PFSK-1 (cell line): ENCODE data around the gene PRRC2B.

ENCODE experiments used
- FOXP2 ChIP-seq: optimal IDR thresholded peaks from 2 replicates; pipeline ENCODE3; 2011; ENCODE audit warnings: borderline replicate concordance, control low read depth, inconsistent platforms; ENCODE audit not compliant: insufficient read depth; ENCODE audit errors: extremely low read length, extremely low read depth
- POLR2AphosphoS5 ChIP-seq: IDR thresholded peaks from 2 replicates; pipeline ENCODE4 v1.6.1; 2012; ENCODE audit warnings: low read depth, mild to moderate bottlenecking, control low read depth, low read length, moderate library complexity
- REST ChIP-seq, 2 experiments: IDR thresholded peaks; 2 replicates each; pipeline versions ENCODE4 v1.6.1 to v1.8.0; 2011 to 2012; ENCODE audit warnings: low read depth in 2 of 2, low read length in 2 of 2, control low read depth in 1 of 2, inconsistent platforms in 1 of 2, mild to moderate bottlenecking in 1 of 2, moderate library complexity in 1 of 2; ENCODE audit not compliant: insufficient read depth in 1 of 2
- SIN3A ChIP-seq: IDR thresholded peaks from 2 replicates; pipeline ENCODE4 v1.6.1; 2012; ENCODE audit warnings: mild to moderate bottlenecking, low read length, moderate library complexity, borderline replicate concordance; ENCODE audit not compliant: insufficient read depth
- TAF1 ChIP-seq: IDR thresholded peaks from 2 replicates; pipeline ENCODE4 v1.6.1; 2012; ENCODE audit warnings: low read length, control low read depth, borderline replicate concordance; ENCODE audit not compliant: insufficient read depth

Gene PRRC2B

GRCh38 chr9:131477367-131477766, 83.5 kb downstream of the PRRC2B start:
- TF ChIP-seq REST (IDR thresholded peaks at IDR 0.05; ENCODE audit: insufficient read depth in 1 of 2, low read depth in 2 of 2, low read length in 2 of 2), result no peak
- no peak for TF ChIP-seq POLR2AphosphoS5
- no peak for TF ChIP-seq FOXP2
- TF ChIP-seq SIN3A, result no peak
- no peak for TF ChIP-seq TAF1

- TF ChIP-seq TAF1 (no peak), REST (IDR thresholded peaks at IDR 0.05; ENCODE audit: insufficient read depth in 1 of 2, low read depth in 2 of 2, low read length in 2 of 2) (no peak), SIN3A (no peak), POLR2AphosphoS5 (no peak), FOXP2 (no peak)
Measured at GRCh38 chr9:131477816-131478419, 84.0 kb downstream of the PRRC2B start.

GRCh38 chr9:131478421-131478868, 84.6 kb downstream of the PRRC2B start:
- no peak for TF ChIP-seq SIN3A
- no peak for TF ChIP-seq POLR2AphosphoS5

- no peak for TF ChIP-seq FOXP2
- no peak for TF ChIP-seq POLR2AphosphoS5
- TF ChIP-seq SIN3A, result no peak
- TF ChIP-seq REST (IDR thresholded peaks at IDR 0.05; ENCODE audit: insufficient read depth in 1 of 2, low read depth in 2 of 2, low read length in 2 of 2), result no peak
- no peak for TF ChIP-seq TAF1
Measured at GRCh38 chr9:131478911-131479310, 85.0 kb downstream of the PRRC2B start.

GRCh38 chr9:131480258-131480657, 86.4 kb downstream of the PRRC2B start:
- TF ChIP-seq SIN3A, result no peak

GRCh38 chr9:131481441-131482342, 87.8 kb downstream of the PRRC2B start:
- TF ChIP-seq SIN3A (no peak), POLR2AphosphoS5 (no peak), FOXP2 (no peak)
